Measurements from ENCODE around the gene TSPAN9. TPM values are rescaled to one million over a fixed set of nuclear protein-coding genes. Genes with fewer than 3 reads are reported as not detected.

The TSPAN9 gene
- polyA plus RNA-seq, 1 donor (not counting 4 experiments of a cell fraction or from before 2014, with no cell fraction given) = 27.5 TPM

GRCh38 chr12:3113671-3114325, 36.6 kb downstream of the TSPAN9 start:
- H3K27ac ChIP-seq (ENCODE audit: control insufficient read depth, insufficient read depth, low read length) = no peak overlapping the region

GRCh38 chr12:3114671-3115070, 37.5 kb downstream of the TSPAN9 start:
- no peaks in the 10 kb centered on the region for H3K9me1 ChIP-seq (ENCODE audit: control insufficient read depth, extremely low read depth, insufficient read depth, low read length)
- dilution Hi-C loops (cut with MboI; ENCODE audit: extremely low pct_ligation_motif_present, low sequenced_read_pairs) = no loop called here
- no peak for DNase-seq (ENCODE audit: low read depth, low spot score)

More at GRCh38 chr12:3113671-3114325, 36.6 kb downstream of the TSPAN9 start:
- dilution Hi-C loops (cut with MboI; ENCODE audit: extremely low pct_ligation_motif_present, low sequenced_read_pairs) = no loop called here
- H2AFZ ChIP-seq (ENCODE audit: control insufficient read depth, low read length) = no peak overlapping the region
- peaks cover 29% of the 10 kb centered on the region for H3K4me1 ChIP-seq (ENCODE audit: control insufficient read depth, extremely low read depth, insufficient read depth, low read length)
- TF ChIP-seq CTCF (optimal IDR thresholded peaks at IDR 0.05 in 1 of 3, IDR thresholded peaks at IDR 0.05 in 1 of 3, conservative IDR thresholded peaks at IDR 0.05 in 1 of 3; ENCODE audit: extremely low read depth in 1 of 3, insufficient read depth in 2 of 3, low read length in 3 of 3) (no peak), EZH2 (IDR thresholded peaks at IDR 0.05; ENCODE audit: low read length) (no peak)
- peaks cover 3 to 5% of the 10 kb centered on the region in 2 experiments for H3K36me3 ChIP-seq (ENCODE audit: control insufficient read depth in 2 of 2, extremely low read depth in 1 of 2, insufficient read depth in 2 of 2, low read length in 2 of 2)
- H3K4me2 ChIP-seq (ENCODE audit: control insufficient read depth, extremely low read depth, insufficient read depth, low read depth, low read length) = no peak overlapping the region
- no peak overlapping the region for H3K9ac ChIP-seq (ENCODE audit: control insufficient read depth, extremely low read depth, insufficient read depth, low read length)
- no peaks in the 10 kb centered on the region for H4K20me1 ChIP-seq (ENCODE audit: control insufficient read depth, extremely low read depth, insufficient read depth, low read length)
- FAIRE-seq = no peak
- H3K4me3 ChIP-seq (ENCODE audit: control insufficient read depth in 2 of 3, extremely low read depth in 1 of 3, insufficient read depth in 2 of 3, low read depth in 1 of 3, low read length in 3 of 3) = no peak overlapping the region
- DNase-seq (ENCODE audit: low read depth, low spot score) = no peak
- peaks cover 3% of the 10 kb centered on the region for H3K79me2 ChIP-seq (ENCODE audit: control insufficient read depth, insufficient read depth, low read length)
- H3K9me3 ChIP-seq (ENCODE audit: control insufficient read depth, low read depth, low read length) = no peaks in the 10 kb centered on the region
- no peaks in the 10 kb centered on the region for H3K27me3 ChIP-seq (ENCODE audit: control insufficient read depth, extremely low read depth, insufficient read depth, low read length)
- H3K9me1 ChIP-seq (ENCODE audit: control insufficient read depth, extremely low read depth, insufficient read depth, low read length) = no peaks in the 10 kb centered on the region

More at GRCh38 chr12:3114671-3115070, 37.5 kb downstream of the TSPAN9 start:
- Histone ChIP-seq H3K4me1 (ENCODE audit: control insufficient read depth, extremely low read depth, insufficient read depth, low read length) (peaks cover 38% of the 10 kb centered on the region), H3K27ac (ENCODE audit: control insufficient read depth, insufficient read depth, low read length) (no peak overlapping the region), H3K36me3 (ENCODE audit: control insufficient read depth in 2 of 2, extremely low read depth in 1 of 2, insufficient read depth in 2 of 2, low read length in 2 of 2) (peaks cover 3 to 5% of the 10 kb centered on the region in 2 experiments), H3K4me2 (ENCODE audit: control insufficient read depth, extremely low read depth, insufficient read depth, low read depth, low read length) (no peak overlapping the region), H4K20me1 (ENCODE audit: control insufficient read depth, extremely low read depth, insufficient read depth, low read length) (no peaks in the 10 kb centered on the region), H2AFZ (ENCODE audit: control insufficient read depth, low read length) (no peak overlapping the region), H3K9me3 (ENCODE audit: control insufficient read depth, low read depth, low read length) (no peaks in the 10 kb centered on the region), H3K4me3 (ENCODE audit: control insufficient read depth in 2 of 3, extremely low read depth in 1 of 3, insufficient read depth in 2 of 3, low read depth in 1 of 3, low read length in 3 of 3) (no peak overlapping the region), H3K9ac (ENCODE audit: control insufficient read depth, extremely low read depth, insufficient read depth, low read length) (no peak overlapping the region), H3K27me3 (ENCODE audit: control insufficient read depth, extremely low read depth, insufficient read depth, low read length) (no peaks in the 10 kb centered on the region), H3K79me2 (ENCODE audit: control insufficient read depth, insufficient read depth, low read length) (peaks cover 3% of the 10 kb centered on the region)
- FAIRE-seq = no peak
- TF ChIP-seq CTCF (optimal IDR thresholded peaks at IDR 0.05 in 1 of 3, IDR thresholded peaks at IDR 0.05 in 1 of 3, conservative IDR thresholded peaks at IDR 0.05 in 1 of 3; ENCODE audit: extremely low read depth in 1 of 3, insufficient read depth in 2 of 3, low read length in 3 of 3) = no peak
- TF ChIP-seq EZH2 (IDR thresholded peaks at IDR 0.05; ENCODE audit: low read length) = no peak
